ENCODE measurements around the gene VRK3. TPM values are rescaled to one million over a fixed set of nuclear protein-coding genes. Genes with fewer than 3 reads are reported as not detected.
"Not testable (repeated sequence)": the region's sequence is repeated elsewhere in the genome, so short reads cannot be mapped to it uniquely, and the experiment has no call there.

VRK3 gene
- total RNA-seq, 1 donor from 2014 or later = 14.7 TPM

DNA sequence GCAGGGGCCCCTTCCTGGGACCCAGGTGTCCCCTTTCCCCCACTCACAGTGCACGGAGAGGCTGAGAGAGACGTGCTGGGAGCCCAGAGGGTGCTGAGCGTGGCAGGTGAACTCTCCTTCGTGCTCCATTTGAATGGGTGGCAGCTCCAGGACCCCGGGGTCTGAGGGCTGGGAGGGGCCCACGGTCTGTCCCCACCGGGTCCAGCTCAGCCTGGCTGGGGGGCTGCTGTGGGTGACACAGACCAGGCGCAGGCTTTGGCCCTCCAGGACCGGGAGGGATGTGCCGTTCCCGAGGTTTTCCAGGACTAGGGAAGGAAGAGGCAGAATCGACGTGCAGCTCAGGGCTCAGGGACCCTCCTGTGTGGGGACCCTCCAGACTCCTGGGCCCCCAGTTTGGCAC, 66.6 kb downstream of the VRK3 start:
- DNase-seq (ENCODE audit: low read depth) = not testable (repeated sequence)

DNA sequence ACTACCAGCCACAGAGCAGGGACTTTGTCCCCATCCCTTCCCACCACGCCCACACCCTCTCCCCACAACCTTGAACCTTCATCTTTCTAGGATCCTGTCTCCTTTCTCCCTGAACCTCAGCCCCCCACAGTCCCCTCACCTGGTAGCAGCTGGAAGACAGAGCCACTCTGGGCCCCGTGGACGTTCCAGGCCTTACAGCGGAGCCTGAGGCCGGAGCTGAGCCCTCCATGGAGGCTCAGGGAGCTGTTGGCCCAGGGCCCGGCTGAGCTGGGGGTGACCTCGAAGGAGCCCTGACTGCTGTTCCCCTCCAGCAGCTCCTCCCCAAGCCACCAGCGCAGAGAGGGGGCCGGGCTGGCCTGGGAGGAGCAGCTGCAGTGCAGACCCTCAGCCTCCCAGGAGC, 67.0 kb downstream of the VRK3 start:
- DNase-seq (ENCODE audit: low read depth) = not testable (repeated sequence)

DNA sequence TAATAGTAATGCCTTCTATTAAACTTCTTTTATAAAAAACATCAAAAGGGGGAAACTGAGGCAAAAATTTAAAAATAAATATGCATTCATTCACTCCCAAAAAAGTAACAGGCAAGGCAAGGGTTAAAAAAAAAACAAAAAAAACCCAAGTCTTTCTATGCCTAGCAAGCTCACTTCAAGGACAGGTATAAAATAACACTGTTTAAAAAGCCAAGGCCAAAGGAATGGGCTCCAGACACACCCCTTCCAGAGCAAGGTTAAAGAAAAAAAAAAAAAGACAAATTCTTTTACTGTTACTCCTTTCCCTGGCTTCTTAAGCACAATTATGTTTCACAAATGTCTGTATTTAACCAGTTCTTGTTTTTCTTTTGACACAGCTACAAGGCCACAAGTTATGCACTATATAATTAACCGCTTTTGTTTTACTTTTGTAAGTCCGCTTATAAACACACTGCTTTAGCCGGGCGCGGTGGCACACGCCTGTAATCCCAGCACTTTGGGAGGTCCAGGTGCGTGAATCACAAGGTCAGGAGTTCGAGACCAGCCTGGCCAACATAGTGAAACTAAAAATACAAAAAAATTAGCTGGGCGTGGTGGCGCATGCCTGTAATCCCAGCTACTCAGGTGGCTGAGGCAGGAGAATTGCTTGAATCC, 67.8 kb downstream of the VRK3 start:
- no peak for DNase-seq (ENCODE audit: low read depth)

DNA sequence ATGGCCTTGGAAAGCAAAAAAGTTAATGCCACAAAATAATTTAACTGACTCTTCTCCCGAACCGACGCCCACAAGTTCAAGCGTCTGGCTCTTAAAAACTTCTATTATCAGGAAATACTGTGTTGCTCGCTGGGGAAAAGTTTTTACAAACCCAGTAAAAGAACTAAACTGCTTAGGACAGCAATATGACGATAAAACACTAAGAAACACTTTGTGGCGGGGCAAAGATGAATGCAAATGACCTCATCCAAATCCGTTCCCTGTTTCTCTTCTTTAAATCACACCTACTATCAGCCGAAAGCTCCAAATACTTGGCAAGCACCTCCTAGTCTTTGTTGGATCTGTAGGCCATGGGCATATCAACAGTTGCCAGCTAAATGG, 69.1 kb downstream of the VRK3 start:
- no peak for DNase-seq (ENCODE audit: low read depth)

DNA sequence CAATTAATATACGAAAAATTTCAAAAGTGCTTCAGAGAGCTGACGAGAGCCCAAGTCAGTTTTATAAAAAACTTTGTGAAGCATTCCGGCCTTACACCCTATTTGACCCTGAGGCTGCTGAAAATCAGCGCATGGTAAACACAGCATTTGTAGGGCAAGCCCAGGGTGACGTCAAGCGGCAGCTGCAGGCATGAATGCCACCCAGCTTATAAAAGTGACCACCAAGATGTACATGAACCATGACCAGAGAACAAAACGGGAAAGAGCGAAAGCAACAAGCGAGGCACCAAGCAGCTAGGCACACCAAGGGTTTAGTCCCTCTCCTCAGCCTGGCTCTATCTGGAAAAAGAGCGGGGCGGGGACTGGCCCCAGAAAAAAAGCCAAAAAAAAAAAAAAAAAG, 70.2 kb downstream of the VRK3 start:
- peak; percentile 48 for DNase-seq (ENCODE audit: low read depth)

DNA sequence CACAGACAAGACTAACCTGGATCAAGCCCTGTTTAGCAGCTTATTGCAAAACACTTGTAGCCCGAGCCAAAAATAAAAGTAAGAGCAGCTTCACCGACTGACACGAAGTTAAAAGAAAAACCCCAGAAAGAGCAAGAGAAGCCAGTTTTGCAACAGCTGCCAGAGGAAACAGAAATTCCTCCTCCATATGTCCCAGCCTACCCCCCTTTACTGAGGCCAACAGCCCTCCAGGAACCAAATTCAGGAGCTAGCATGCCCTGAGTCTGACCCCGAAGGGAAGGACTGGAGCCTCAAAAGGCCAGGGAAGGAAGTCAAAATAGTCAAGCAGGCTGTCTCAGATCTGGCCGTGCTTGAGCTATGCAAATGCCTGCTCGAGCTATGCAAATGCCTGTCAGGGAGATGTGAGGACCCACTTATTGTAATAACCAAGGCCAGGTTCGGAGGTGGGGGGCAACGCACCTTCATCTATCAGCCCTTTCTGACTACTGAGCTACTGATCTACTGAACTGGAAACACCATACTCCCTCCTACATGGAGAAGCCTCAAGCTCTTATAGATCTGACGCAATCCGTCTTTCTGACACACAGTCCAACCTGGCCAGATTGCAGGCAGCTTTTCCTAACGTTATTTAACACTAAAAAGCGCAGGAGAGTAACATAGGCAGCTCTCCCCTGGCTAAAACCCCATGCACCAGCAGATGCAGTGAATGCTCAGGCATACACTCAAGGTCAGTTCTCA, 70.9 kb downstream of the VRK3 start:
- DNase-seq (ENCODE audit: low read depth) = peak; percentile 32

DNA sequence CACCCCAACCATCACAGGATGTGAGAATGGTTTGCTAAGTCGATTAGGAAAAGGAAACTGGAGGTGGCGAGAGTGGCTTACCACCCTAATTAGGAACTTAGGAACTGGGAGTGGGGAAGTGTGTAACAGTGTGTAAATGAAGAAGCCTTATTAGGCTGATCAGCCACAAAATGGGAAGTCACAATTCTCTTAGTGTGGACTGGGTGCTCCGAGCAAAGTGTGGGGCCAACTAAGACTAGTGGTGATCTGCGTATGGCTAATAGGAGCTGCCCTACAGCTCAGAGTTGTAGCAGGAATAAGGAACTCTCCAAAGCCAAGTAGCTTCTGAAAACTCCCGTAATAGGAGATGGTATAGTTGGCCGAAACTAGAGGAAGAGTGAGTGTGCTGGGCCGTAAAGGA, 71.8 kb downstream of the VRK3 start:
- no peak for DNase-seq (ENCODE audit: low read depth)

DNA sequence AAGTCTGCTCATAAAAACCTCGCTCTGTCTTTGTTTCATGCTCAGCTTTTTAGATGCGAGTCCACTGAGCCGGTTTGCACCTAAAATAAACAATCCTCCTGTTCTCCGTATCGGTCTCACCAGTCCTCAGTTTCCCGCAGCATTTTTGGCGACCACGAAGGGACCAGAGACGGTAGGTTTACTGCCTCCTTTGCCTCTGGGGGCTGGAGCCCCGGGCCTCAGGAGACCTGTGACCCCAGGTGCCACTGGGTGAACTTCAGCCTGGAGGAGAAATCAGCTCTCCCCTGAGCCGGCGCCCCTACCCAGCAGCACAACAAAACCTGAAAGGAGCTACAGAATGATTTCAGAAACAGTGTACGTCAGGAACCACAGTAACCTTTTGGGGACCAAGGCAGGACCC, 72.3 kb downstream of the VRK3 start:
- DNase-seq (ENCODE audit: low read depth) = no peak

DNA sequence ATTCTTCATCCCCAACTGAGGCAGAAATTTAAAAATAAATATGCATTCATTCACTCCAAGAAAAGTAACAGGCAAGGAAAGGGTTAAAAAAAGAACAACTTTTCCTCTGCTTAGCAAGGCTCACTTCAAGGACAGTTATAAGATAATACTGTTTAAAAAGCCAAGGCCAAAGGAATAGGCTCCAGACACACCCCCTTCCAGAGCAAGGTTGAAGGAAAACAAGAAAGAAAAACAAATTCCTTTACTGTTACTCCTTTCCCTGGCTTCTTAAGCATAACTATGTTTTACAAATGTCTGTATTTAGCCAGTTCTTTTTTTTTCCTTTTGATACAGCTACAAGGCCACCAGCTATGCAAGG, 72.7 kb downstream of the VRK3 start:
- DNase-seq (ENCODE audit: low read depth) = no peak

DNA sequence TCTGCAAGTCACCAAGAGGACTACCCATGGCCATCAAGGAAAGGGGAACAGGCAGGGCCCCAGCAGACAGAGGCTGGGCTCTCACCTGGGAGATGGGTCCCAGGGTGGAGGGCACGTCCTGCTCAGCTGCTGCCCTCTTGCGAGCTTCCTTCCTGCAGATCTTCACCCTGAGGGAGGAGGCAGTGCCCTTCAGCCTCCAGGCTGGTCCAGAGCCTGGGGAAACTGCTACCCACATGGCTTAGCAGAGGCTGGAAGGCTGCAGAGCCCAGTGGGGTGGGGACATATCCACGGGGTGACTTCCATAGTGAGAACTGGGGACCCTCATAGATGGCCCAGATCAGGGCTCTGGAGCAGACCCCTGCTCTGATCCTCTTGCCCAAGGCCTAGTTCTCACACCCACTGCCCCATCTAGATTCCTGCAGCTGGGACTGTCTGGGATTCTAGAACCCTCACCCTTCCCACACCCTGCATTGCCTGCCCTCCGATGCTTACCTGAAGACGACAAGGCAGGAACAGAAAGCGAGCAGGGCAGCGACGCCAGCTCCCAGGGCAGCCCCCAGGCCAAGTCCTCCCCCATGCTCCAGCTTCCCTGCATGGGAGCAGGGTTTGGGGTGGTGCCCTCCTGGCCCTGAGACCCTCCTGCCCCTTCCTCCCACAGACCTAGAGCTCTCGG, 73.2 kb downstream of the VRK3 start:
- DNase-seq (ENCODE audit: low read depth) = no peak

DNA sequence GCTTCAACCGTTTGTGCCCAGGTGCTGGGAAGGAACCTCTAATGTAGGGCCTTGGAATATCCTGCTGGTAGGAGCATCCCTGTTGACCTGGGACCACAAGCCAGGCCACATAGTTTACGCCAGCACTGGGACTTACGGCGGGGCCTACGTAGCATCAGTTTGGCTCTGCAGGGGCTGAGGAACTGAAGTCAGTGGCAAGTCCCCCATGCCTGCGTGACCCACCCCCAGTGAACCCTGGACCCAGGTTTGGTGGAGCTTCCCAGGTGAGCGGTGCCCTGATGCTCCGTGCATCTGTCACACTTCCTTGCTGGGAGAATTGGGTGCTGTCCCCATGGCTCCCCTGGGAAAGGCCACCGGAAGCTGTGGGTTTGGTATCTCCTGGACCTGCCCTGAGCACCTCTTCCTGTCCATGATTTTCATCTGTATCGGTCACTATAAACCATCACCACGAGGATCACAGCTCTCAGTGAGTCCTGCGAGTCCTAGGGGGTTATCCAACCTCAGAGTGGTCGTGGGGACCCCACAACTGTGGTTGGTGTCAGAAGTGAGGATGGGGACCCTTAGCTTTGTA, 74.1 kb downstream of the VRK3 start:
- no peak for DNase-seq (ENCODE audit: low read depth)

DNA sequence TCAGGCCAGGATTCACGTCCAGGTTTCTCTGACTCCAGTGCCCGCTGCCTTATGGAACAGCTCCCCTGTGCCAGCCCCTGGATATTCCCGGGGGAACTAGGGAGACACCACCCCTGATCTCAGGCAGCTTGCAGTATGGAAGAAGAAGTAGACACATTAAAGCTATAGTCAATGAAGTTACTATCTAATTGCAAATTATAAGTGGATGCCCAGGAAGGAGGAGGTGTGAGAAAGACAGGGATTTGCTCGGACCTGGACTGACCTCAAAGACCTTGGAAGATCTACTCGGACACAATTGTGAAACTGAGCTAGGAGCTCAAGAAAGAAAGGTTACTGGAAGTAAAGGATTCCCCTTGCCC, 74.6 kb downstream of the VRK3 start:
- DNase-seq (ENCODE audit: low read depth) = no peak

DNA sequence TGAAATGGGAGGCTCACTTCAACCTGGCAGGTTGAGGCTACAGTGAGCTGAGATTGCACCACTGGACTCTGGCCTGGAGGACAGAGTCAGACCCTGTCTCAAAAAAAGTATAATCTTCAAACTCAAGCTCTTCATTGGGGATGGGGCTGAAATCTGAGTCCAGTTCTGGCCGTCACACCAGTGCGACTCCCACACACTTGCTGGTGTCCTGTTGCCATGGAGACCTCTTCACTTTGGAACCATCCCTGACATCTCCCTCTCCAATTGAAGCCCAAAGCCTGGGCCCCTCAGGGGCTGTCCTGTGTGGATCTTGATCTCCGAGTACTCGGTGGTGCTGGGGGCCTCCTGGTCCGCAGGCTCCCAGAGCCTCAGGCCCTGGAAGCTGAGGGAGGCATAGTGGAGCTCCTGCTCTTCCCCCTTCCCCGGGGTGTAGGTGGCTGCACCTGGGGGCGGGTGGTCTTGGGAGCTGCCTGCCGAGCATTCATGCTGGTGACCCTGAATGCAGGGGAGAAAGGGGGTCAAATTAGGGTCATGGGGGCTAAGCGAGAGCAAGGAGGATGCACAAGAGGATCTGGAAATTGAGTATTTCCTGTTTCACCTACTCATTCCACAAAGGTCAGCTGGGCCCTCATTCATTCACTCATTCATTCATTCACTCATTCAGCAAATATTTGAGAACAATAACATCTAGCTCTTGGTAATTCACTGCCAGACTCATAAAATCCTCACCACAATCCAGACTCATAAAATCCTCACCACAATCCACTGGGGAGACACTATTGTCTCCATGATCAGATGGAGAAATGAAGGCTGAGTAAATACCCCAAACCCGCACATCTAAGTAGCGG, 75.2 kb downstream of the VRK3 start:
- peak; percentile 22 for DNase-seq (ENCODE audit: low read depth)

DNA sequence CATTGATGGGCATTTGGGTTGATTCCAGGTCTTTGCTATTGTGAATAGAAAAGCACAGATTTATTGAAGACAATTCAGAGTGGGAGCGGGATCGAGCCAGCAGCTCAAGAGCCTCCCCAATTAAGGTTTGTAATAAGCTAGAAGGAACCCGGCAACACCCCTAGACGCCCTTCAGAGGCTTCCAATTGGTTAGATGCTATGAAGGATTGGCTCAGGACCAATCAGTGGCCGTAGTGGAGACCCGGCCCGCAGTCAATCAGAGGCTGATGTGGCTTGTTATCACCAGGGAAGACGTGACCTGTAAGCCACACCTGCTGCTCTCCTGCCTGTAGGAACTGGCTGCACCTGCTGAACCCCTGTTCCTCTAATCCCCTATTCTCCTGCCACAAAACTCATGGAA, 78.8 kb downstream of the VRK3 start:
- no peak for DNase-seq (ENCODE audit: low read depth)

DNA sequence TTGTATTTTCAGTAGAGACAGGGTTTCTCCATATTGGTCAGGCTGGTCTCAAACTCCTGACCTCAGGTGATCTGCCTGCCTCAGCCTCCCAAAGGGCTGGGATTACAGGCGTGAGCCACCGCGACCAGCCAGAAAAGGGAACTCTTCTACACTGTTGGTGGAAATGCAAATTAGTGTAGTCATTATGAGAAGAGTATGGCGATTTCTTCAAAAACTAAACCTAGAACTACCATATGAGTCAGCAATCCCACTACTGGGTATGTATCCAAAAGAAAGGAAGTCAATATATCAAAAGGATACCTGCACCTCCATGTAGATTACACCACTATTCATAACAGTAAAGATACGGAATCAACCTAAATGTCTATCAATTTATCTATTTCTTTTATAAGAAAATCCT, 80.6 kb downstream of the VRK3 start:
- DNase-seq (ENCODE audit: low read depth) = not testable (repeated sequence)

DNA sequence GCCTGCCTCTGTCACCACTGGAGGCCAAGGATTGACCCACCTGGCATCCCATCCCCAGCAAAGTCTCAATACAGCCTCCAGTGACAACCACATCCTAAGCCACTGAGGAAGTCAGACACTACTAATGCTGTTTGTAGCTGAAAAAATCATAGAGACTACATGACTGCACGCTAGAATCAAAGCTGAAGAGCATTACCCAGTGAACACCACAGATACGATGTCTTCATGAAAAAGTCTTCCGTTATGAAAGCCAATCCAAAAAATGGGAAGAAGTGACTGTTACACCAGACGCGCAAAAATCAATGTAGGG, 84.7 kb downstream of the VRK3 start:
- DNase-seq (ENCODE audit: low read depth) = no peak

DNA sequence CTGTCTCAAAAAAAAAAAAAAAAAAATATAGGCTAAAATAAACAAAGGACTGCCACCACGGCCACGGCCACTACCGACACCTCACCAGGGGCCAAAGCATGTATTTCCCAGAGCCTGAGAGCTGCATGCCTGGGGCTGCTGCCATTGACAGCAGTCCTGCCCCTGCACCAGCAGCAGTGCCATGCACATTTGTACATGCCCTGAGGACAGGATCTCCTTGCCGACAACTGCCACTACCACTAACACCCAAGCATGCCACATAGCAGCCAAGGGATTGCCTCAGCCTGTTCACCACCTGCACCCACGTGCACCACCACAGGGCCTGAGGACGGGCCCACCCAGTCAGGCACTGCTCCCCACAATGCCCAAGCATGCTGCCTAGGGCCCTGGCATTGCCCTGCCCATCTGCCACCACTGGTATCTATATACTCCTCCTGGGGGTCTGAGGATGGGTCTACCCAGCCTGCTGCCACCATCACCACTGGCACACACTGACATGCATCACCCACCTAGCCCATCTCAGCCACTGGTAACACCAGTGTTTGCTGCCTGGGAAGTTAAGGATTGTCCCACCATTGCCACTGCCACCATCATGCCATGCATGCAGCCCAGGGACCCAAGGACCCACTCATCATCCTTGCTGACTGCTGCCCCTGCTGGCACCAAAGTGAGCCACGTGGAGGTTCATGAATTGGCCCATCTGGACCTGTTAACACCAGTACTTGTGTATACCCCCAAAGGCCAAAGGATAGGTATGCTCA, 85.3 kb downstream of the VRK3 start:
- DNase-seq (ENCODE audit: low read depth) = no peak

DNA sequence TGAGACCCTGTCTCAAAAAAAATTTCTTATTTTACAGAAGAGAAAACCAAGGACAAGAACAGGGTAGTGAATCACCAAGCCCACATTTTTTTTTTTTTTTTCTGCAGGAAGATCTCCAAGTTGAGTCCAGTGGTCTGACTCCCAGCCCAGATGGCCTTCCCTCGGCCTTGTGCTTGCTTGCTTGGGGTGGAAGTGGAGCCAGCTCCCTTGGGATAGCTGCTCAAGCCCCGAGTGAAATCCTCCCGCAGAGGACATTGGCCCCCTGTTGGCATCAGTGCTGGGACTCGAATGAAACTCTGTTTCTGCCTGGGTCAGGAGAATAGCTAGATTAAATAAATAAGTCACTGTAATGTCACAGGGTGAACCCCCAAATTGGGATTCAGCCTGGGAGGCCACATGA, 86.5 kb downstream of the VRK3 start:
- DNase-seq (ENCODE audit: low read depth) = no peak

DNA sequence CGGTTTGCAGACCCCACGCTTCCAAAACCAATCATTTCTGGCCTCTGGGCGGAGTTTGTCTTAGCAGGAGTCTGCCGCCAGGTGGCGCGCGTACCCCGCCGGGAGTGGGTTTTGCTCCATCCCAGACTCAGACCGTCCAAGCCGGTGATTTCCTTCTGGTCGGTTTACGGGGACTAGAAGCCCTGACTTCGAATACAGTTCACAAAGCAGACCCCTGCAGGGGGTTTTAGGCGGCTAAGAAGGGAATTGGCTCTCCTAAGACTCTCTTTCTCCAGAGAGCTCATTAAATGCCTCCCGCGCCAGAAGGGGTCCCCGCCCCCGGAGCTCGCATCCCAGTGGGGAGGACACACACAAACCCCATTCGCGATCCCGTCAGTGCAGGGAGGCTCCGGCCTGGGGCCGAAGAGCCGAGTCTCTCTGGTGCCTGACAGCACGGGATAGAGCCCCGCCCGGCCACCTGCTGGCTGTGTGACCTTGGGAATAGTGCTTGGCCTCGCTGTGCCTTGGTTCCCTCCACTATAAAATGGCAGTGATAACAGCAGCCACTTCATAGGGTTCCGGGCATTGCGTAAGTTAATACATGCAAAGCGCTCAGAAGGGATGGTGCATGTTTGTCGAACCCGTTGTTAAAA, 87.3 kb downstream of the VRK3 start:
- peak; percentile 72 for DNase-seq (ENCODE audit: low read depth)

DNA sequence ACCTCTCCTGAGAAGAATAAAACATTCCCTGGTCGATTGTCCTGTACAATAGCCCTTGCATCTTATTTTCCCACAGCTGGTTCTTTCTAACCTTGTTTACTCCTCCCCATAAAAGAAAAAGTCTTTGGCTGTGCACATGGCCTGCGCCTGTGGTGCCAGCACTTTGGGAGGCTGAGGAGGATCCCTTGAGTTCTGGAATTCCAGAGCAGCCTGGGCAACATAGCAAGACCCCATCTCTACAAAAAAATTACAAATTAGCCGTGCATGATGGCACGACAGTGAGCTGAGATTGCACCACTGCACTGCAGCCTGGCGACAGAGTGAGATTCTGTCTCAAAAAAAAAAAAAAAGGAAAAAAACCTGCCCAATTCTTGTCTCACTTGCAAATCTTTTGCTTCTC, 88.6 kb downstream of the VRK3 start:
- DNase-seq (ENCODE audit: low read depth) = no peak

DNA sequence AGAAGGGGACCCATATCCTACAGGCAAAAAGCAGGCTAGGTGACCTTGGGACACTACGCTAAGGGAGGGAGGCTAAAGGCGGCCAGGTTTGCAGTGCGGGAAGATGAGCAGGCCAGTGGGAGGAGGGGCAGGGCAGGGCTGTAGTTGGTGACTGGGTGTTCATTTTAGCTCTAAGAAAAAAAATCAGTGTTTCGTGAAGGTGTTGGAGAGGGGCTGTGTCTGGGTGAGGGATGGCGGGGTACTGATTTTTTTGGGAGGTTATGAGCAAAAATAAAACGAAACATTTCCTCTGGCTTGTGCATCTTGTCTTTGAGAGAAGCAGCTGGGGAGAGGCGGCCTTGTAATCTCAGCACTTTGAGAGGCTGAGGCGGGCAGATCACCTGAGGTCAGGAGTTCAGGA, 91.5 kb downstream of the VRK3 start:
- no peak for DNase-seq (ENCODE audit: low read depth)

Measured in myocyte (in vitro differentiated cells).